Fibroblast of the aortic adventitia (primary cell): Measurements from ENCODE around the gene MATCAP1. TPM values are rescaled to one million over a fixed set of nuclear protein-coding genes. Genes with fewer than 3 reads are reported as not detected.

Experiments used
- DNase-seq: peaks from one replicate; pipeline ENCODE4 v3.0.0-alpha.2; 2010; ENCODE audit warnings: low read depth
- H3K4me3 ChIP-seq: 2 replicates; pipeline ENCODE4 v1.5.1; 2011; ENCODE audit warnings: low read depth, mild to moderate bottlenecking, control low read depth, low read length, moderate library complexity
- total RNA-seq: library from RNA; depleted of rRNA; stranded (reverse); fragments of >200 nt; gene quantifications from 2 replicates; pipeline ENCODE4 v1.2.3, GENCODE V29; 2012; ENCODE audit warnings: low replicate concordance
- TF ChIP-seq, protein P1 (sequence below): IDR thresholded peaks from 2 replicates; pipeline ENCODE4 v1.5.1; 2011; ENCODE audit warnings: mild to moderate bottlenecking, low read length, control low read depth, inconsistent platforms; ENCODE audit not compliant: insufficient read depth

The MATCAP1 gene
- total RNA-seq, 1 donor: 9.9 TPM

DNA sequence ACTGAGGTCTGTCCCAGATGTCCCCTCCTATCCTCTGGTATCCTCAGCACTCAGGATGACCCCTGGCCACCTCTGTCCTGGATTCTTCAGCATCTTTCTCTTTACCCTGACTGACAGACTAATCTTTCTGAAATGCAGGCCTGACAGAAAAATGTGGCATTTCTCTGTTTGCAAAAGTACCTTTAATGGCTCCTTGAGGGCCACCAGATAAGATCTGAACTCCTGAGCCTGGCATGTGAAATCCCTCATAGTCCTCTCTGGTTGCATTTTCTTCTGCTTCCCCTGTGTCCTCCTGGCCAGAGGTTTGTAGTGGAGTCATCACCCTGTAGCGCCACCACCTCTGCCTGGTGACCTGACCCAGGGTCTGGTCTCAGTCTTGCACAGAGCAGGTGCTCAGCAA lies 13.1 kb upstream of the MATCAP1 start:
- H3K4me3 ChIP-seq: no peak overlapping the region
- DNase-seq: no peak
- TF ChIP-seq, protein P1, sequence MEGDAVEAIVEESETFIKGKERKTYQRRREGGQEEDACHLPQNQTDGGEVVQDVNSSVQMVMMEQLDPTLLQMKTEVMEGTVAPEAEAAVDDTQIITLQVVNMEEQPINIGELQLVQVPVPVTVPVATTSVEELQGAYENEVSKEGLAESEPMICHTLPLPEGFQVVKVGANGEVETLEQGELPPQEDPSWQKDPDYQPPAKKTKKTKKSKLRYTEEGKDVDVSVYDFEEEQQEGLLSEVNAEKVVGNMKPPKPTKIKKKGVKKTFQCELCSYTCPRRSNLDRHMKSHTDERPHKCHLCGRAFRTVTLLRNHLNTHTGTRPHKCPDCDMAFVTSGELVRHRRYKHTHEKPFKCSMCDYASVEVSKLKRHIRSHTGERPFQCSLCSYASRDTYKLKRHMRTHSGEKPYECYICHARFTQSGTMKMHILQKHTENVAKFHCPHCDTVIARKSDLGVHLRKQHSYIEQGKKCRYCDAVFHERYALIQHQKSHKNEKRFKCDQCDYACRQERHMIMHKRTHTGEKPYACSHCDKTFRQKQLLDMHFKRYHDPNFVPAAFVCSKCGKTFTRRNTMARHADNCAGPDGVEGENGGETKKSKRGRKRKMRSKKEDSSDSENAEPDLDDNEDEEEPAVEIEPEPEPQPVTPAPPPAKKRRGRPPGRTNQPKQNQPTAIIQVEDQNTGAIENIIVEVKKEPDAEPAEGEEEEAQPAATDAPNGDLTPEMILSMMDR: no peak

DNA sequence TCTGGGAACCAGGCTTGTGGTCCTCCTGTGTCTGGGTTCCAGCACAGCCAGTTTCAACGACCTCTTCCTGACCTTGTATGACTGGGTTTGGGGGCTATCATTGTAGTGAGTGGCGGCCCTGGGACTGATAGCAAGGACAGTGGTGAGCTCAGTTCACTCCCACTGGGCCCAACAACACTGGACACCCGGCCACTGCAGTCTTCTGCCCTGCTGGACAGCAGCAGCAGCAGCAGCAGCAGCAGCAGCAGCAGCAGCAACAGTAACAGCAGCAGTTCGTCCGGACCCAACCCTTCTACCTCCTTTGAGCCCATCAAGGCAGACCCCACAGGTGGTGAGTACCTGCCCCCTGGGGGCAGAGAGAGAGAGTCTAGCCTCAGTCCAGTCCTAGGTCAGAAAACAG lies 11.9 kb upstream of the MATCAP1 start:
- TF ChIP-seq, protein P1: no peak
- H3K4me3 ChIP-seq: no peak overlapping the region
- DNase-seq: no peak

DNA sequence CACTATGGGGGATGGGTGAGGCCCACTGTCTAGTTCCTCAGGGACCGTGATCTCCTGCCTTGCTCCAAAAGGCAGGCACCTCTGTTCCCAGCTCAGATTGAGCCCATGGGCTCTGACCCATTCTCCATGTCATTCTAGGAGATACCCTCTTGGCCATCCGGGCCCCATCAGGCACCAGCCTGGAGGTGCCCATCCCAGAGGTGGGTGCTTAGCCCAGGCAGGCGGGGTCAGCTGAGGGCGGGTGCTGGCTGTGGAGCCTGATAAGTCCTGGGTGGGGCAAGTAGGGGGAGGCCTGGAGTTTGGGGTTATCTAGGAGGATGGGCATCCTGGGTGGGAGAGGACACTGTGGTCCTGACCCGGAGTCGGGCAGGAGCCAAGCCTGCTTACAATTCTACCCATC lies 10.5 kb upstream of the MATCAP1 start:
- H3K4me3 ChIP-seq: no peak overlapping the region
- TF ChIP-seq, protein P1: no peak
- no peak for DNase-seq

DNA sequence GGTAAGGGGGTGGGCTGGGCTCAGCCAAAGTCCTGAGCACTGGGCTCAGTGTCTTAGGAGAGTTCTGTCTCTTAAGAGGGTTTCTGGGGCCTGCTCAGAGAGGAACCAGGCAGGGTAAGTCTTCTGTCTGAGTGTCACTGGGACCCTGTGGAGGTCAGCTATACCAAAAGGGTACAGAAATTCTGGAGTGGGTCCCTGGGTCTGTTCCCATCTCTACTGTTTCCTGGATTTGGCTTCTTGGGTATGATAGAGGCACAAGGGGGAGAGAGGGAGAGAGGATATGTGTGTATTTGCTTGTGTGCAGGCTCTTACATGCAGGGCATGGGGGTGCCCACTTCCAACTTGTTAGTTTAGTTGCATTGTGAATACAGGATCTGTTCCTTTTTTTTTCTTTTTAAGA lies 9.8 kb upstream of the MATCAP1 start:
- H3K4me3 ChIP-seq: peak overlapping the region; percentile 97
- no peak for DNase-seq
- TF ChIP-seq, protein P1: no peak

DNA sequence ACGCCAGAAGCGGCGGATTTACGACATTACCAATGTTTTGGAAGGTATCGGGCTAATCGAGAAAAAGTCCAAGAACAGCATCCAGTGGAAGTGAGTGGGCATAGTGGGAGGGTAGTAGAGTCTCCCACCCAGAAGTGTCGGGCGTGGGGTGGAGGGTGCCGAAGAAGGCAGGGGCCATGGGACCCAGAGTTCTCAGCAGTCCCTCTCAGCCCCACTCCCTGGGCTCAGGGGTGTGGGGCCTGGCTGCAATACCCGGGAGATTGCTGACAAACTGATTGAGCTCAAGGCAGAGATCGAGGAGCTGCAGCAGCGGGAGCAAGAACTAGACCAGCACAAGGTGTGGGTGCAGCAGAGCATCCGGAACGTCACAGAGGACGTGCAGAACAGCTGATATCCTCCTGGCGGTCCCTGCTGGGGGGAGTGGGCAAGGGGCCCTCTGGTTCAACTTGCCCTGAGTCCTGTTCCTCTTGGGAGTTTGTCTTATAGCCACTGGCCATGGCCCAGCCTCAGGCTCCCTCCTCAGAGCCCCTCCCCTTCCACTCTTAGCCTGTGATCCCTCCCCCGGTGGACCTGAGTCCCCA lies 9.1 kb upstream of the MATCAP1 start:
- no peak for DNase-seq
- TF ChIP-seq, protein P1: no peak
- peak overlapping the region; percentile 97 for H3K4me3 ChIP-seq

DNA sequence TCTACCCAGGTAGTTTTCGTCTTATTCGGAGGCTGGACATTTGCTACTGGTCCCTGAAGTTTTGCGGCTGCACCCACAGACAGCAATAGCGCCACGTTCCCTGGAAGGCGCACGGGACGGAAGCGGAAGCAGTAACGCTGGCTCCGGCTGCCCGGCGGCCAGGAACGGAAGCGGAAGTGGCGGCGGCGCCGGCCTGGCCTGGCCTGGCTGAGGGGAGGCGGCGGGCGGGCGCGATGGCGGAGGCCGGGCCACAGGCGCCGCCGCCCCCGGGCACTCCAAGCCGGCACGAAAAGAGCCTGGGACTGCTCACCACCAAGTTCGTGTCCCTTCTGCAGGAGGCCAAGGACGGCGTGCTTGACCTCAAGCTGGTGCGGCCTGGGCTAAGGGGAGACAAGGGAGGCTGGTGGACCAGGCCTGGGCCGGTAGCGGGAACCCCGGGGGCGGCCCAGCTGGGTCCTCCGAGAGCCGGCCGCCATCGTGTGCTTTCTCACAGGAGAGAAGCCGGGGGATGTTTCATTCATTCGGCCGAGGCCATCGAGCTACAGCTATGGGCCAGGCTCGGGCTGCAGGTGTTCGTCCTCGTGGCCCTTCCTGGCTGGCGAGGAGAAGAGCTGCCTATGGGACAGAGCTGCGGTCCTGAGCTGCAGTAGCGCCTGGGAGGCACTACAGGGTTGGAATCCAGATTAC lies 8.4 kb upstream of the MATCAP1 start, which contains the start of gene E2F4:
E2F4 (plus strand) TSS at position 161 of the 687 bp plus-strand sequence; CDS start at position 234, 73 bp downstream.
- peak; percentile 91 for DNase-seq
- TF ChIP-seq, protein P1: no peak
- peak within 1 kb of the TSS; percentile 97 for H3K4me3 ChIP-seq
